Cerebellar cortex (tissue), 1 donor: Measurements from ENCODE around the gene TPRG1.

ENCODE experiments used
- DNase-seq: peaks from one replicate; pipeline ENCODE4 v3.0.0-alpha.2; 2015; ENCODE audit warnings: low spot score

The TPRG1 gene

DNA sequence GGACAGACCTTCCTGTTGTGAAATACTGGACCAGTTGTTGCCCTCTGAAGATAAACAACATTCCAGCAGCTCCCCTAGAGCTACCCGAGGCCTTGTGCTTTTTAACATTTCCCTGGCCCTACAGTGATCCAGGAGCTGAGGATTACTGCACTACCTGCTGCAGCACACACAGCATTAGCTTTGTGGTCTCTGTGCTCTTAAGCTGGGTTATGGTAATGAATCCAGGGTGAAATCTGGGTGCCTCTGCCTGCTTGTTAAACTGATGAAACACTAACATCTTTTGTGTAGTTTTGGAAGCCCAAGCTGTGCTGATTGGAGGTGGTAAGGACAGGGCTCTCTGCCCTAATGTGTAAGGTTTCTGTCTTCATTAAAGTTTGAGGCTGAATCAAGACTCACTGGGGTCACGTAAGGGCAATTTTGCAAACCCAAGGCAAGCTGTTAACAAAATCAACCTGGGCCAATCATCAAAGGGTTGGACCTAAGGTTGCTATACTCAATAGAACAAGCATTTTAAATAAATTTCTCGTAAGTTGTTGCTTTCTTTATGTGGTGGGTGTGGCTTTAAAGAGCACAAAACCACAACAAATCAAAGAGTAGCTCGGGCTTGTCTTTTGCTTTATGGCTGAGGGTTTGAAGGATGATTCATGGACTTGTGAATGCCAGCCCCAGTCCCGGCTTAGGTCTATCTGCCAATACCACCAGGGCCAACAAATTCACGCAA lies 183.9 kb downstream of the TPRG1 start:
- no peak for DNase-seq

DNA sequence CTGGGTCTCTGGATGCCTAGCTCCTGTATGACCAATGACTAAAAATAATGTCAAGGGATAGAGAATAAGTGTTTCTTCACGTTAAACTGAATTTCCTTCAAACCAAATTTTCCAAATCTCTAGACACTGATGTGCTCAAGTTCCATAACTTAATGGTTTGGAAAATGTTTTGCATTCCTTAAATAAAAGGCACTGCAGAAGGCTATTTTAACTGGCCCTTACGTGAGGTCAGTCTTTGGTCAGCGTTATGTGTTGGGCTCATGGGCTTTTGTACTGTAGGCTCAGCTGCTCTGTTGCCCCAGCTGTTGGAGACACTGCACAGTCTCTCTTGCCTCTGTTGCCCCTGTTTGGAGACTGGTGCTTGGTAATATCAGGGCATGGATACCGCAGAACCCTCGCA lies 188.5 kb downstream of the TPRG1 start:
- no peak for DNase-seq

DNA sequence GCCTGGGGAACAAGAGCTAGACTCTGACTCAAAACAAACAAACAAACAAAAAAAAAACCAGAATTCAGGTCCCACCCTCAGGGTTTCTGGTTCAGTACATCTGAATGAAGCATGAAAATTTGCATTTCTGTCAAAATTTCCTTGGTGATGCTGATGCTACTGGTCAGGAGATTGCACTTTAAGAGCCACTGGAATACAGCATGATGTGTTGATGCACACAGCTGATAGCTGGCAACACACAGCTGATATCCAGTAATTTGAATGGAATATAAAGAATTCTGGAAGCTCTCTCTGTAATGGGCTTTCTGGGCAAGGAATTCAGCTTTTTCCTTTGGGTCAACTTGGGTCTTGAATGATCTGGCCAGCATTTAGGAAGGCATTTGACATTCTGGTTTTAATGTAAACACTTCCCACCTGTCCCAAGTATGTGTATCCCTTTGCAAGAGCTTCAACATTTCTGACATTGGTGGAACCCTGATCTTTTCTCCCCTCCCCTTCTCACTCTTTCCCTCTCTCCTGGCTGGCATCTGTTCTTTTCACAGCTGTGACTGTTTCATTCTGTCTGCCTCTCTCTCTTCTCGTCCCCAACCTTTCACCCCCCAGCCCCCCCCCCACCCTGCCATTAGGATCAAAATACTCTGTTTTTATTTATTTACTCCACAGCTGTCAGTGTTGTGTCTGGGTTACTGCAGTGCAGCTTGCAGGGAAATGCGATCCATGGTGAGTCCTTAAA lies 189.5 kb downstream of the TPRG1 start:
- no peak for DNase-seq

DNA sequence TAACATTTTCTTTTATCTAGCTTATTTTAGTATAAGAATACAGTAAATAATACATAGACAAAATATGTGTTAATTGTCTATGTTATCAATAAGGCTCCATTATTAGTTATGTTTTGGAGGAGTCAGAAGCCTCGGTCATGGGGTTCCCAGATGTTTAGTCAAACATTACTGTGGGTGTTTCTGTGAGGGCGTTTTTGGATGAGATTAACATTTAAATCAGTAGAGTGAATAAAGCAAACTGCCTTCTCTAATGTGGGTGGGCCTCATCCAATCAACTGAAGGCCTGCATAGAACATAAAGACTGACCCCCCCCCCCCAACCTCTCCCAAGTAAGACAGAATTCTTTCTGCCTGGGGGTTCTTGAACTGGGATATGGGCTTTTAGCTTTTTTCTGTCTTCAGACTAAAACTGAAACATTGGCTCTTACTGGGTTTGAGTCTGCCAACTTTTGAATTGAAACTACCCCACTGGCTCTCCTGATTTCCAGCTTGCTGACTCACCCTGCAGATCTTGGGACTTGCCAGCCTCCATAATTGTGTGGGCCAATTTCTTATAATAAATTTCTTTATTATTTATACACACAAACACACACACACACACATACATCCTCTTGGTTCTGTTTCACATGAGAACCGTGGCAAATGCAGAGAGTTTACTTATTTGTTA lies 192.0 kb downstream of the TPRG1 start:
- no peak for DNase-seq

- DNase-seq, result no peak
Measured at GRCh38 chr3:189365609-189366564, 194.1 kb downstream of the TPRG1 start.

DNA sequence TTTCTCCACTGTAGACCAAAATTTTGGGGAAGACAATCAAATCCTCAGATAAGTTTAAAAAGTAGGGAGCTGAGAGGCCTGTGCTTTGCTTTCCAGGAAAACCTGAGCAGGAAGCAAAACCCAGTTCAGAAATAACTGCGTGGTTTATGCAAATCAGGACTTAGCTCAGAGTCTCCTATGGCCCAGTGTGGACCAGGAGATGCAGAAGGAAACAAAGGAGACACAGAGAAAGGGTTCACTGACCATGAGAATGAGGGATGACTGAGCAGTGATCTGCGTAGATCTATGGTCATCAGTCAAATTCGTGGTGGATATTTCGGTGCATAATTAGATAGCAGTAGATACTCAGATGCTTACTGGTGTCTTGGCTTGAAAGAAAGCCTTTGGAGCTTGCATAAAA lies 196.6 kb downstream of the TPRG1 start:
- DNase-seq, result no peak

DNA sequence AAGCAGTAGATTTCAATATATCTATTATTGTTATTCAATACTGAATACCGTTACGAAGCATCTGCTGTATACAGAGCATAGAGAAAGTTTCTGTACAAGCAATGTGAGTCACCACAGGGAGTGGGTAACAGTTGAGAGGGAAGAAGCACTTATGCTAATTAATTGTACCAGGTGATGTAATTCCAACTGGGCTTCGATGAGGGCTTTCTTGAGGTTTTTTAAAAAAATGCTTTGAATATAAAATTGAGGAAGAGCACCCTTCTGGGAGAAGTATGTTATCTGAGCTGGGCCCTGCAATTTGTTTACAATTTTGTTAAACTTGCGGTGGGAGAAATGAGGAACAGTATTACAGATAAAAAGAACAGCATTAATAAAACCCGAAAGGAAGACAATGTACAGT lies 197.9 kb downstream of the TPRG1 start:
- DNase-seq, result no peak

- no peak for DNase-seq
Measured at GRCh38 chr3:189372243-189372642, 200.5 kb downstream of the TPRG1 start.
